Activated CD4-positive, alpha-beta T cell treated with anti-CD3 and anti-CD28 coated beads, Interleukin-2, amount 10 ng/mL, durations not matched to agents 7 days and 5 days (primary cell): ENCODE measurements around the gene LMO7. TPM values are rescaled to one million over a fixed set of nuclear protein-coding genes. Genes with fewer than 3 reads are reported as not detected.
A peak's percentile ranks its signal among the peaks of the same experiment; 100 is the strongest.
"Not testable (repeated sequence)": the region's sequence is repeated elsewhere in the genome, so short reads cannot be mapped to it uniquely, and the experiment has no call there.

ENCODE experiments used
- CTCF ChIA-PET: fragments of 350-600 bp; sonication (Branson Sonifier 250); formaldehyde crosslinking; loops from one replicate; lab custom pipeline; 2021; ENCODE audit warnings: antibody characterized with exemption; lab: Charles Lee
- POLR2A ChIA-PET: fragments of 350-600 bp; sonication (Branson Sonifier 250); formaldehyde crosslinking; loops from one replicate; lab custom pipeline; 2021; ENCODE audit warnings: antibody characterized with exemption; lab: Charles Lee
- DNase-seq: peaks from one replicate; pipeline ENCODE4 v3.0.0-alpha.2; 2020
- H3K27ac Mint-ChIP-seq: one replicate; pipeline ENCODE4 v1.8.0; 2021; ENCODE audit warnings: mild to moderate bottlenecking, moderate library complexity, mixed read lengths
- H3K27me3 Mint-ChIP-seq: one replicate; pipeline ENCODE4 v1.8.0; 2021; ENCODE audit warnings: mixed read lengths
- H3K36me3 Mint-ChIP-seq: one replicate; pipeline ENCODE4 v1.8.0; 2021; ENCODE audit warnings: low read depth, mixed read lengths
- H3K4me1 Mint-ChIP-seq: one replicate; pipeline ENCODE4 v1.8.0; 2021; ENCODE audit warnings: mixed read lengths
- H3K4me3 Mint-ChIP-seq: one replicate; pipeline ENCODE4 v1.8.0; 2021; ENCODE audit warnings: mild to moderate bottlenecking, moderate library complexity, mixed read lengths
- H3K9me3 Mint-ChIP-seq: one replicate; pipeline ENCODE4 v1.8.0; 2021; ENCODE audit warnings: mixed read lengths
- total RNA-seq, 2 experiments: library from RNA; stranded (reverse); gene quantifications; one replicate each; pipeline ENCODE4 v1.2.3, GENCODE V29; 2021

The LMO7 gene
- total RNA-seq, 2 experiments from 2014 or later: 23.1 to 30.7 TPM

DNA sequence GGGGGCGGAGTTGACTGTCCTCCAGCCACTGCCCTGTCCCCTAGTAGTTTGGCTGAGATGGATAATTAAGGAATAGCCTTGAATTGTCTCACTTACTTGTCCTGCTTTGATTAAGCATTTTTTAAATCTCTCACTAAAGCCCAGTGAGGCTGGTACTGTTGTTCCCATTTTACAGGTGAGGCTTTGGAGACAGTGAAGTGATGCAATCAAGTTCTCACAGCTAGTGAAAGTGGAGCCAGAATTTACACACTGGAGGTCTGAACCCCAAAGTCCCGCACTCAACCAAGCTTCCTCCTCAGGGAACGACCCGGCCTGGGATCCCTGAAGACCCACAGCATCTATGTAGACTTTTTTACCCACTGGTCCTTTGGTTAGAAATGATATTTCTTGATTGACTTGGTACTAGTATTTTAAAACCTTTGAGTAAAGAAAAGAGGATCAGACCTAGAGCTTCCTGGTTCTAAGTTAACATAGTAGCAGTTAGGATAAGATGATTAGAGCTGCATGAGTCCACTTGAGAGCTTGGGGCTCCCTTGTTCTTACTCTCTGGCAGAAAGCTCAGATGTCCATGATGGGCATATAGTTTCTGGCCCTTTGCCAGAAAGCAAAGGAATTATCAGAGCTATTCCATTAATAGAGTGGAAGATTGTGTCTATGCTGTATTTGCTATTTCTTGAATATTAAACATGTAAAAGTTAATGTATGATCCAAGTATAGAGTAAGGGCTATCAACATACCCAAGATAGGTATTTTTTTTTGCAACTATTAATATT is 154.3 kb downstream of the LMO7 start:
- POLR2A ChIA-PET: no interaction called here
- CTCF ChIA-PET: no interaction called here

DNA sequence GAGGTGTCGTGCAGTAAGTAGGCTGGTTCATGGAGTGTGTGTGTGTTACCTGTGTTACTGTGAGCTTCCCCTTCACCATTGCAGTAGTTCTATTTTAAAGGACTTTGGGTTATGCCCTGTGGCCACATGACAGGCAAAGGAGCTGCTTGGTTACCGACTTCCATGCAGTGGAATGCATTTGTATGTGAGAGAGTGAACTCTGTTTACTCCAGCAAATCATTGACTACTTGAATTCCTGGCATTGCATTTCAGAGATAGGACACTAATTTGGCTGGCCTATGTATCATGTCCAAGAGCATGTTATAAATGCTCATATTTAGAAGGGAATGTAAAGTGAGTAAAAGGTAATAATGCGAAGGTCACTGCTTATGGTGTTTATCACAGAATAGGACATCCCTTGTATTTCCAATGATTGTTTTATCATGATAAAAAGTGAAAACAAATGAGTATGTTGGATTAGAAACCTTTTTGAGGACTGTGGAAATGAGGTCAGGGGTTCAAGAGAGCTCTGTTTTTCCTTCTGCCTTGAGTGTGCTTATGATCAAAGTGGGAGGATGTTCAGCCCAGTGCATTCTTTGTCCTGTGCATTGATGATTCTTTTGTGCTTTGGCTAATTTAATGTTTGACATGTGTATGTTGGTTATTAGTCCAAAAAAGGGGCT is 156.5 kb downstream of the LMO7 start:
- H3K27ac Mint-ChIP-seq: no peak overlapping the region
- H3K4me3 Mint-ChIP-seq: no peak overlapping the region
- no peaks in the 10 kb centered on the region for H3K9me3 Mint-ChIP-seq
- ChIA-PET CTCF (interaction anchor here (1.2 kb wide), 1 partner anchor 97 kb away, joined by 3 read pairs; no protein-coding TSS in a partner anchor), POLR2A (no interaction called here)
- peaks cover 12% of the 10 kb centered on the region for H3K36me3 Mint-ChIP-seq
- H3K4me1 Mint-ChIP-seq: peaks cover 3% of the 10 kb centered on the region
- DNase-seq: no peak
- no peaks in the 10 kb centered on the region for H3K27me3 Mint-ChIP-seq

More for the DNA sequence above, 154.3 kb downstream of the LMO7 start:
- H3K27me3 Mint-ChIP-seq: no peaks in the 10 kb centered on the region
- H3K4me3 Mint-ChIP-seq: no peak overlapping the region
- peaks cover 6% of the 10 kb centered on the region for H3K36me3 Mint-ChIP-seq
- no peaks in the 10 kb centered on the region for H3K9me3 Mint-ChIP-seq
- H3K4me1 Mint-ChIP-seq: peaks cover under 1% of the 10 kb centered on the region
- H3K27ac Mint-ChIP-seq: no peak overlapping the region
- no peak for DNase-seq

DNA sequence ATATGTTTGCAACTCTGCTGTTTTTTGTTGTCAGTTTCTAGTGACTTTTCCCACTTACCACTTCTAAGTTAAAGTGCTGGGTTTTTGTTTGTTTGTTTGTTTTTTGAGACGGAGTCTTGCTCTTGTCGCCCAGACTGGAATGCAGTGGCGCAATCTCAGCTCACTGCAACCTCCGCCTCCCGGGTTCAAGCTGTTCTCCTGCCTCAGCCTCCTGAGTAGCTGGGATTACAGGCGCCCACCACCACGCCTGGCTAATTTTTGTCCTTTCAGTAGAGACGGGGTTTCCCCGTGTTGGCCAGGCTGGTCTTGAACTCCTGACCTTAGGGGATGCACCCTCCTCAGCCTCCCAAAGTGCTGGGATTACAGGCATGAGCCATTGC is 157.0 kb downstream of the LMO7 start:
- DNase-seq, H3K27me3 Mint-ChIP-seq, CTCF ChIA-PET, H3K27ac Mint-ChIP-seq, H3K9me3 Mint-ChIP-seq, POLR2A ChIA-PET, H3K4me3 Mint-ChIP-seq, H3K4me1 Mint-ChIP-seq: not testable (repeated sequence)
- H3K36me3 Mint-ChIP-seq: peaks cover 15% of the 10 kb centered on the region

DNA sequence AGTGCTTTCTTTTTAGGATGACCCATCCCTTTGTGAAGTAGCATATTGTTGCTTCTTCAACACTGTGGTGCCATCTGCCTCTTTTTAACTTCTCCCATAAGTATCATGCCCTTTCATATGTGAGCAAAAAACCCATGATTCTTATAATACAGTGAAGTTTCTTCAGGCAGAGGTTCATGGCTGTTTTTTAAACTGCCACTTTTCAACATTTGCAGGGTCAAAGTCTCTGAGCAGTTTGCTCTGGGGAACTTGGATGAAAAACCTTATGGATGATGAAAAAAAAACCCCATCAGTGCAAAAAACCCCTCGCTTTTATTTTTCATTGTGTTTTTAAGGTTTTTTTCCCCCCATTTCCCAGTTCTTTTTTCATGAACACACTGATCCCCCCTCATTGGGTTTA is 158.5 kb downstream of the LMO7 start:
- Mint-ChIP-seq H3K9me3 (no peaks in the 10 kb centered on the region), H3K36me3 (peaks cover 15% of the 10 kb centered on the region), H3K27me3 (no peaks in the 10 kb centered on the region), H3K4me1 (peaks cover 11% of the 10 kb centered on the region), H3K4me3 (no peak overlapping the region), H3K27ac (no peak overlapping the region)
- ChIA-PET POLR2A (no interaction called here), CTCF (interaction anchor here (1.0 kb wide), 1 partner anchor 37 kb away, joined by 3 read pairs; no protein-coding TSS in a partner anchor)
- DNase-seq: no peak

DNA sequence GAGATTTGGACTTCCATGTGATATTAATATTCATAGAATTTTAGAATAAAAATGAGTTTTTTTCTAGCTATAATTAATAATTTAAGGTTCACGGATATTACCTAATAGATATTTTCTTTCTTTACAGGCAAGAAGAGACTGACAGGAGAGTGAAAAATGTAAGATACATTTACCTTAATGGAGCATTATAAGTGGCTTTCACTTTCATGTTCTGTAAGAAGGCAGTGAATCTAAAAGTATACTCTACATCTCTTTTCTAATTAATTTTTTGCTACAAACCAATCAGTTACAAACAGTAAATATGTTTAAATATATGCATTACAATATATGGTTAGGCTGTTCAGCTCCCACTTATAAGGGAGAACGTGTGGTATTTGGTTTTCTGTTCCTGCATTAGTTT is 159.1 kb downstream of the LMO7 start:
- POLR2A ChIA-PET: no interaction called here
- H3K9me3 Mint-ChIP-seq: no peaks in the 10 kb centered on the region
- DNase-seq: no peak
- no peaks in the 10 kb centered on the region for H3K27me3 Mint-ChIP-seq
- CTCF ChIA-PET: interaction anchor here (1.0 kb wide), 1 partner anchor 38 kb away, joined by 3 read pairs; no protein-coding TSS in a partner anchor
- no peak overlapping the region for H3K4me3 Mint-ChIP-seq
- H3K36me3 Mint-ChIP-seq: peaks cover 15% of the 10 kb centered on the region
- H3K4me1 Mint-ChIP-seq: peaks cover 11% of the 10 kb centered on the region
- H3K27ac Mint-ChIP-seq: no peak overlapping the region

DNA sequence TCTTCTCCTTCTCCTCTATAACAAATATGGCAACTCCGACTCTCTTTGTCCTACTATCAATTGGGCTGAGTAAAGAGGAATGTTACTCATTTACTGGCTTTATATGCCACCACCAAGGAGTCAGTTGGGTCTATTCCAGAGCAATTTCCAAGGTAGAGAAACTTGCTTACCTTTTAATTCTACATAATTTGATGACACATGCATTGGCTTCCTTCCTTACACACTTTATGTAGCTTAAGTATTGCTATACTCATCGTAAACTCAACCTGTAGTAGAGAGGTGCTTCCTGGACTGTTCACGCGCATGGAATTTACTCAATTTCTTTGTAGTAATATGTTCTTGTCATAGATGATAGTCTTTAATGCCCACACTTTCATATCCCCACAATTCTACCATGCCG is 160.7 kb downstream of the LMO7 start:
- Mint-ChIP-seq H3K27ac (no peak overlapping the region), H3K4me1 (peaks cover 19% of the 10 kb centered on the region), H3K9me3 (no peaks in the 10 kb centered on the region), H3K27me3 (no peaks in the 10 kb centered on the region), H3K4me3 (no peak overlapping the region), H3K36me3 (peaks cover 18% of the 10 kb centered on the region)
- ChIA-PET CTCF (interaction anchor here (1.0 kb wide), 1 partner anchor 36 kb away, joined by 3 read pairs; no protein-coding TSS in a partner anchor), POLR2A (no interaction called here)
- no peak for DNase-seq

DNA sequence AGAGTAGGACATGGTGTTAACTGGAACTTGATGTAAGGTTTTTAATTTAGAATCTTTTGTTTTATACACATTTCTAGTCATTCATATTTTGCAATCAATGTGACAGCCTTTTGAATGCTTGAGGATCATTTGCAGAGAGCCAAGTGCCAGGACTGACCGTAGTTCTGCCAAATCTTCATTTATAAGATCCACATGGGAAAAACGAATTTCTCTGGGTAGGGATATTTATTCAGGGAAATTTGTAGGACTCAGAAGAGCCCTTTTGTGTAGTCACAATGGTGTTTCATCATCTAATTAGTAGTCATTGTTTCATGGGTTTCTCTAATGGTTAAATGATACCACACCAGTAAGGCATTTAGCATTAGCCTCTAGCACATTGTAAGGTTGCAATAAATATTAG is 161.1 kb downstream of the LMO7 start:
- H3K9me3 Mint-ChIP-seq: no peaks in the 10 kb centered on the region
- DNase-seq: no peak
- H3K27me3 Mint-ChIP-seq: no peaks in the 10 kb centered on the region
- H3K4me1 Mint-ChIP-seq: peaks cover 20% of the 10 kb centered on the region
- POLR2A ChIA-PET: no interaction called here
- CTCF ChIA-PET: no interaction called here
- H3K4me3 Mint-ChIP-seq: no peak overlapping the region
- peaks cover 18% of the 10 kb centered on the region for H3K36me3 Mint-ChIP-seq
- H3K27ac Mint-ChIP-seq: no peak overlapping the region

DNA sequence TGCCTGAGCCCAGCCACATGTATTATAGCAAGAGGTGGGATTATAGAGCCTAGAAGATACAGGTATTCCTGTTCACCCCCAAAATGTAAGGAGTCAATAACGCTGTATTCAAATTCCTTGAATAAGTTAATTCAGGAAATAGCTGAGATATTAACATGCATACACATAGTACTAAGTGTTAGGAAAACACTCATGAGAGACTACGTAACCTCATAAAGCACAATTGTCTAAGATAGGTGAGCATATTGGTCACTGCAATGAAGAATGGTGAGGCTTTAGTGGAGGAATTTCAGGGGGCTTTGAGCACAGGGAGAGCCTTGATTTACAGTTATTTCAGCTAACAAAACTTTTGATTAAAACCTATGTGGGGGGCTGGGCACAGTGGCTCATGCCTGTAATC is 161.6 kb downstream of the LMO7 start:
- ChIA-PET CTCF (no interaction called here), POLR2A (no interaction called here)
- no peaks in the 10 kb centered on the region for H3K27me3 Mint-ChIP-seq
- H3K36me3 Mint-ChIP-seq: peaks cover 15% of the 10 kb centered on the region
- no peak for DNase-seq
- peaks cover 25% of the 10 kb centered on the region for H3K4me1 Mint-ChIP-seq
- no peaks in the 10 kb centered on the region for H3K9me3 Mint-ChIP-seq
- H3K27ac Mint-ChIP-seq: no peak overlapping the region
- no peak overlapping the region for H3K4me3 Mint-ChIP-seq

DNA sequence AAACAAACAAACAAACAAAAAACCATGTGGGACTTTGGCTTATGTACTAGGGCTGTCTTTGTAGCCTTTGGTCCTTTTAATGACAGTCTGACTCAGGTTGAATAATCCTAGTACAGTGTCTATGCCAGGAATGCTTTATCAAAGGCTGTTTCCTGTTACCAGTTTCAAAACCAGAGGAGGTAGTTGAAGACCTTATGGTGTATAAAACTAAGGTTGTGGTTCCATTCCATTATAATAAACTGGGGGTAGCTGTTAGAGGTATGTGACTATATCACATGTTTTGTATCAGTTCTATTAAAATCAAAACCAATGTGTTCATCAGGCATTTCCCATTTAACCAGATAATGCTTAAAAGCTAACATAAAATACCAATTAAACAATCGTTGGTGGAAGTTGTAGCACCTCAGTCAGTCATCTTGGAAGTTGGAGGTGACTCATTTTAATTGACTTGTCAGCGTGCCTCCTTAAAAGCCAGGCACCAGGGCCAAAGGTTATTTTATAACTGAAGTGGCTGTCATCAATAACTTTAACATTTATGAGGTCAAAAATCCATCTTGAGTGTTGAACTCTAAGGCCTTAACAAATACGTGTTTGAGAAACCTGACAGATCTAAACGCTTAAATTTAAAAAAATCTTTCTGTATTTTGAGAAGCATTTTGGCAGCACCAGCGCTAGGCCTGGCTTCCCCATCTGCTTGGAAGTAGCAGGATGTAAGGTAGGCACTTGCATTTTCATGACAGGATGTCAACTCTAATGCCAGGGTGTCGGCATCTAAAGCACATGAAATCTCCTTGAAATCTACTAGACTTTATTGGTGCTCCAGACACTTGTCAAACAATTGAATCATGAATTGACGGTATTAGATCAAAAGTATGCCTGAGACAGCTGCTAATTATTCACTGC is 162.5 kb downstream of the LMO7 start:
- ChIA-PET CTCF (no interaction called here), POLR2A (no interaction called here)
- Mint-ChIP-seq H3K4me1 (peaks cover 34% of the 10 kb centered on the region), H3K36me3 (peaks cover 15% of the 10 kb centered on the region), H3K9me3 (no peaks in the 10 kb centered on the region), H3K4me3 (no peak overlapping the region), H3K27ac (no peak overlapping the region), H3K27me3 (no peaks in the 10 kb centered on the region)
- DNase-seq: no peak

DNA sequence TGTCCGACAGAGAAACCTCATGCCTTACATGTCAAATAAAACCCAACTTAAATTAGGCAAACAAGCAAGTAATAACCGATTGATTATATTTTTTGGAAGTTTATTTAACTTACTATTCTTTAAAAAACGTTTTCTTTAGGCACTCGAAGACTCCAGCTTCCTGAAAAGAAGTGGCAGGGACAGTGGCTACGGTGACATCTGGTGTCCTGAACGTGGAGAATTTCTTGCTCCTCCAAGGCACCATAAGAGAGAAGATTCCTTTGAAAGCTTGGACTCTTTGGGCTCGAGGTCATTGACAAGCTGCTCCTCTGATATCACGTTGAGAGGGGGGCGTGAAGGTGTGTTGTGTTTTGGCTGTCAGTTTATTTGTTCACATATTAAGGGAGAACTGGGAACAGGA is 164.4 kb downstream of the LMO7 start:
- peaks cover 34% of the 10 kb centered on the region for H3K4me1 Mint-ChIP-seq
- H3K27me3 Mint-ChIP-seq: no peaks in the 10 kb centered on the region
- ChIA-PET CTCF (no interaction called here), POLR2A (no interaction called here)
- no peak for DNase-seq
- peaks cover 17% of the 10 kb centered on the region for H3K36me3 Mint-ChIP-seq
- H3K27ac Mint-ChIP-seq: no peak overlapping the region
- no peaks in the 10 kb centered on the region for H3K9me3 Mint-ChIP-seq
- H3K4me3 Mint-ChIP-seq: no peak overlapping the region

DNA sequence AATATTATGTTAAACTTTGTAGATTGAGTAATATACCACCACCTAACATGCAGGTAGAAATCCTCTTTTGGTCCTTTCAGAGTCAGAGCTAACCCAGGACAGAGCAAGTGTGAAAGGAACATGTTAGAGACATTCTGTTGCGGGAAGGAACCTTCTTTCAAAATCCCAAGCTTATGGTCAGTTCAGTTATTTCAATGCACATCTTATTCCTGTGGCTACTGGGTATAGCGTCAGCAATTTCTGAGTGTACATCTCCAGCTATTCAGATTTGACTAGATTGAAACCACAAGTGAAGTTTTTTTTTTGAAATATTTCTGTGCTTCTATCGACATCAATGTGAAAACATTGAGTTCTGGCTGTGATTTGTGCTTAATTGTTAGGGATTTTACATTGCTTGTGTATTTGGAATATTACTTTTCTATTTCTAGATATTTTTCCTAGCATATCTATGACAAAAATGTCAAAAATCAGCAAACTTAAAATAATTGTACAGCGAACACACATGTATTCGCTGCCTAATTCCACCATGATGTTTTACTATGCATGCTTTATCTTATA is 165.3 kb downstream of the LMO7 start:
- H3K27ac Mint-ChIP-seq: no peak overlapping the region

DNA sequence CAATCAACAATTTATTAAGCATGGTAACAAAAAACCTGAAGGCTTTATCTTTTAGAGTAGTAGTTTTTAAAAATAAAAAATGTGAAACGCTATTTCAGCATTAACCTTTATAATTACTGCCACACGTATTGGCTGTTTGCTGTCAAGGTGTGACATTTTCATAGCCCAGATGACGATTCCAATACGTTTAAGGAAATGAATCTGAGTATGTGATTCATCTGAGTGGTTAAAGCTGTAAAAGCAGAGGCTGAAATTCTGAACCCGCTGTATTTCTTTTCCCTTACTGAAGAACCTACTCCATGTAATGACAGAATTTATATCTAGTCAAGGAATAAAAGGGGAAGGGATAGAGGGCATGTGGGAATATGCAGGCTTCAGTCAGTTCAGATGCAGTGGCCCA is 166.0 kb downstream of the LMO7 start:
- Mint-ChIP-seq H3K27ac (peak overlapping the region; percentile 17), H3K36me3 (peaks cover 16% of the 10 kb centered on the region), H3K27me3 (no peaks in the 10 kb centered on the region), H3K4me3 (no peak overlapping the region), H3K9me3 (no peaks in the 10 kb centered on the region), H3K4me1 (peaks cover 34% of the 10 kb centered on the region)
- ChIA-PET CTCF (no interaction called here), POLR2A (no interaction called here)
- DNase-seq: no peak

More for the DNA sequence above, 165.3 kb downstream of the LMO7 start:
- POLR2A ChIA-PET: no interaction called here
- DNase-seq: no peak
- peaks cover 34% of the 10 kb centered on the region for H3K4me1 Mint-ChIP-seq
- H3K36me3 Mint-ChIP-seq: peaks cover 19% of the 10 kb centered on the region
- H3K4me3 Mint-ChIP-seq: no peak overlapping the region
- H3K9me3 Mint-ChIP-seq: no peaks in the 10 kb centered on the region
- CTCF ChIA-PET: no interaction called here
- no peaks in the 10 kb centered on the region for H3K27me3 Mint-ChIP-seq
